Measurements from ENCODE around the gene FNBP1L.

The FNBP1L gene

GRCh38 chr1:93516164-93516563, 68.2 kb downstream of the FNBP1L start:
- Histone ChIP-seq H3K4me3 (ENCODE audit: insufficient read depth in 1 of 2, low read depth in 1 of 2, low read length in 2 of 2) (no peak overlapping the region), H4K91ac (ENCODE audit: low read length) (no peak overlapping the region), H3K4ac (ENCODE audit: low read depth in 1 of 2, low read length in 2 of 2) (no peak overlapping the region), H3K4me2 (ENCODE audit: low read length, poor library complexity, severe bottlenecking) (no peak overlapping the region), H3K14ac (ENCODE audit: low read length in 2 of 2) (no peak overlapping the region), H2AFZ (ENCODE audit: low read depth, low read length) (no peak overlapping the region), H3K27me3 (ENCODE audit: control insufficient read depth in 1 of 2, insufficient read depth in 1 of 2, low read length in 2 of 2) (no peaks in the 10 kb centered on the region), H4K8ac (ENCODE audit: low read length) (no peak overlapping the region), H3K18ac (ENCODE audit: low read depth in 1 of 2, low read length in 2 of 2) (no peak overlapping the region), H2BK12ac (ENCODE audit: low read length in 2 of 2) (no peak overlapping the region), H2BK120ac (ENCODE audit: low read depth, low read length) (no peak overlapping the region), H3K9me3 (ENCODE audit: control insufficient read depth, low read length) (no peaks in the 10 kb centered on the region), H2BK5ac (ENCODE audit: low read depth, low read length, poor library complexity, severe bottlenecking) (no peak overlapping the region), H3K23ac (ENCODE audit: low read length in 2 of 2) (no peak overlapping the region), H2AK5ac (ENCODE audit: low read length, severe bottlenecking) (no peak overlapping the region), H3K27ac (ENCODE audit: low read length, poor library complexity, severe bottlenecking) (no peak overlapping the region), H3K4me1 (ENCODE audit: control insufficient read depth, insufficient read depth, low read depth, low read length) (peaks cover 3% of the 10 kb centered on the region), H3K36me3 (ENCODE audit: control insufficient read depth in 1 of 2, insufficient read depth in 2 of 2, low read depth in 1 of 2, low read length in 2 of 2) (no peaks in the 10 kb centered on the region), H3K9ac (ENCODE audit: low read length) (no peak overlapping the region), H3K79me1 (replicated peaks; ENCODE audit: low read length, poor library complexity, severe bottlenecking) (peaks cover 11% of the 10 kb centered on the region), H2BK15ac (ENCODE audit: low read depth, poor library complexity, severe bottlenecking) (no peak overlapping the region)
- no peak for DNase-seq
- 94% methylated on average over 5 of the region's 5 CpGs for WGBS

GRCh38 chr1:93518516-93518915, 70.6 kb downstream of the FNBP1L start:
- no peak overlapping the region for H3K9ac ChIP-seq (ENCODE audit: low read length)
- no peak overlapping the region for H3K4ac ChIP-seq (ENCODE audit: low read depth in 1 of 2, low read length in 2 of 2)
- H3K14ac ChIP-seq (ENCODE audit: low read length in 2 of 2), result no peak overlapping the region
- H3K9me3 ChIP-seq (ENCODE audit: control insufficient read depth, low read length), result no peaks in the 10 kb centered on the region
- H2BK15ac ChIP-seq (ENCODE audit: low read depth, poor library complexity, severe bottlenecking), result no peak overlapping the region
- no peak overlapping the region for H2BK12ac ChIP-seq (ENCODE audit: low read length in 2 of 2)
- no peak overlapping the region for H2BK5ac ChIP-seq (ENCODE audit: low read depth, low read length, poor library complexity, severe bottlenecking)
- H3K27ac ChIP-seq (ENCODE audit: low read length, poor library complexity, severe bottlenecking), result no peak overlapping the region
- H2AFZ ChIP-seq (ENCODE audit: low read depth, low read length), result no peak overlapping the region
- no peaks in the 10 kb centered on the region for H3K36me3 ChIP-seq (ENCODE audit: control insufficient read depth in 1 of 2, insufficient read depth in 2 of 2, low read depth in 1 of 2, low read length in 2 of 2)
- H3K23ac ChIP-seq (ENCODE audit: low read length in 2 of 2), result no peak overlapping the region
- no peaks in the 10 kb centered on the region for H3K27me3 ChIP-seq (ENCODE audit: control insufficient read depth in 1 of 2, insufficient read depth in 1 of 2, low read length in 2 of 2)
- H4K91ac ChIP-seq (ENCODE audit: low read length), result no peak overlapping the region
- H4K8ac ChIP-seq (ENCODE audit: low read length), result no peak overlapping the region
- no peak overlapping the region for H2AK5ac ChIP-seq (ENCODE audit: low read length, severe bottlenecking)
- no peak overlapping the region for H3K4me3 ChIP-seq (ENCODE audit: insufficient read depth in 1 of 2, low read depth in 1 of 2, low read length in 2 of 2)
- no peak overlapping the region for H3K18ac ChIP-seq (ENCODE audit: low read depth in 1 of 2, low read length in 2 of 2)
- H3K4me1 ChIP-seq (ENCODE audit: control insufficient read depth, insufficient read depth, low read depth, low read length), result peaks cover 3% of the 10 kb centered on the region
- H2BK120ac ChIP-seq (ENCODE audit: low read depth, low read length), result no peak overlapping the region
- DNase-seq, result no peak
- peaks cover 13% of the 10 kb centered on the region for H3K79me1 ChIP-seq (replicated peaks; ENCODE audit: low read length, poor library complexity, severe bottlenecking)
- H3K4me2 ChIP-seq (ENCODE audit: low read length, poor library complexity, severe bottlenecking), result no peak overlapping the region

GRCh38 chr1:93519199-93519829, 71.4 kb downstream of the FNBP1L start:
- Histone ChIP-seq H3K27me3 (ENCODE audit: control insufficient read depth in 1 of 2, insufficient read depth in 1 of 2, low read length in 2 of 2) (no peaks in the 10 kb centered on the region), H3K9me3 (ENCODE audit: control insufficient read depth, low read length) (no peaks in the 10 kb centered on the region), H3K79me1 (replicated peaks; ENCODE audit: low read length, poor library complexity, severe bottlenecking) (peaks cover 14% of the 10 kb centered on the region), H3K23ac (ENCODE audit: low read length in 2 of 2) (no peak overlapping the region), H3K9ac (ENCODE audit: low read length) (no peak overlapping the region), H3K18ac (ENCODE audit: low read depth in 1 of 2, low read length in 2 of 2) (no peak overlapping the region), H2BK5ac (ENCODE audit: low read depth, low read length, poor library complexity, severe bottlenecking) (no peak overlapping the region), H3K4me1 (ENCODE audit: control insufficient read depth, insufficient read depth, low read depth, low read length) (peaks cover 3% of the 10 kb centered on the region), H3K4ac (ENCODE audit: low read depth in 1 of 2, low read length in 2 of 2) (no peak overlapping the region), H2BK15ac (ENCODE audit: low read depth, poor library complexity, severe bottlenecking) (no peak overlapping the region), H4K91ac (ENCODE audit: low read length) (no peak overlapping the region), H3K4me3 (ENCODE audit: insufficient read depth in 1 of 2, low read depth in 1 of 2, low read length in 2 of 2) (no peak overlapping the region), H4K8ac (ENCODE audit: low read length) (no peak overlapping the region), H2BK120ac (ENCODE audit: low read depth, low read length) (no peak overlapping the region), H2BK12ac (ENCODE audit: low read length in 2 of 2) (no peak overlapping the region), H2AK5ac (ENCODE audit: low read length, severe bottlenecking) (no peak overlapping the region), H3K4me2 (ENCODE audit: low read length, poor library complexity, severe bottlenecking) (no peak overlapping the region), H3K27ac (ENCODE audit: low read length, poor library complexity, severe bottlenecking) (peak overlapping the region; percentile 26), H3K14ac (ENCODE audit: low read length in 2 of 2) (no peak overlapping the region), H3K36me3 (ENCODE audit: control insufficient read depth in 1 of 2, insufficient read depth in 2 of 2, low read depth in 1 of 2, low read length in 2 of 2) (no peaks in the 10 kb centered on the region), H2AFZ (ENCODE audit: low read depth, low read length) (no peak overlapping the region)
- WGBS, result 93% methylated on average over 3 of the region's 3 CpGs
- DNase-seq, result peak; percentile 4

- Histone ChIP-seq H3K23ac (ENCODE audit: low read length in 2 of 2) (no peak overlapping the region), H2BK15ac (ENCODE audit: low read depth, poor library complexity, severe bottlenecking) (no peak overlapping the region), H3K27ac (ENCODE audit: low read length, poor library complexity, severe bottlenecking) (no peak overlapping the region), H2BK5ac (ENCODE audit: low read depth, low read length, poor library complexity, severe bottlenecking) (no peak overlapping the region), H3K27me3 (ENCODE audit: control insufficient read depth in 1 of 2, insufficient read depth in 1 of 2, low read length in 2 of 2) (no peaks in the 10 kb centered on the region), H4K8ac (ENCODE audit: low read length) (no peak overlapping the region), H3K4me2 (ENCODE audit: low read length, poor library complexity, severe bottlenecking) (no peak overlapping the region), H3K18ac (ENCODE audit: low read depth in 1 of 2, low read length in 2 of 2) (no peak overlapping the region), H3K79me1 (replicated peaks; ENCODE audit: low read length, poor library complexity, severe bottlenecking) (peaks cover 13% of the 10 kb centered on the region), H3K9me3 (ENCODE audit: control insufficient read depth, low read length) (no peaks in the 10 kb centered on the region), H3K4me1 (ENCODE audit: control insufficient read depth, insufficient read depth, low read depth, low read length) (peaks cover 3% of the 10 kb centered on the region), H3K4ac (ENCODE audit: low read depth in 1 of 2, low read length in 2 of 2) (no peak overlapping the region), H3K9ac (ENCODE audit: low read length) (no peak overlapping the region), H4K91ac (ENCODE audit: low read length) (no peak overlapping the region), H3K36me3 (ENCODE audit: control insufficient read depth in 1 of 2, insufficient read depth in 2 of 2, low read depth in 1 of 2, low read length in 2 of 2) (no peaks in the 10 kb centered on the region), H2BK120ac (ENCODE audit: low read depth, low read length) (no peak overlapping the region), H2AFZ (ENCODE audit: low read depth, low read length) (no peak overlapping the region), H2AK5ac (ENCODE audit: low read length, severe bottlenecking) (no peak overlapping the region), H2BK12ac (ENCODE audit: low read length in 2 of 2) (no peak overlapping the region), H3K14ac (ENCODE audit: low read length in 2 of 2) (no peak overlapping the region), H3K4me3 (ENCODE audit: insufficient read depth in 1 of 2, low read depth in 1 of 2, low read length in 2 of 2) (no peak overlapping the region)
- no CpG with 5 or more reads among the region's 2 CpGs for WGBS
- no peak for DNase-seq
Measured at GRCh38 chr1:93521618-93522017, 73.7 kb downstream of the FNBP1L start.
